HG02981 (cell line): Measurements from ENCODE around the gene SDR42E2.
"Not testable (repeated sequence)": the region's sequence is repeated elsewhere in the genome, so short reads cannot be mapped to it uniquely, and the experiment has no call there.

Experiments
- ATAC-seq: cut with Tn5 transposase; IDR thresholded peaks from one replicate; pipeline ENCODE4 v1.9.1; 2021; ENCODE audit warnings: mild to moderate bottlenecking, moderate library complexity; ENCODE audit not compliant: unreplicated experiment

SDR42E2 gene

GRCh38 chr16:22161999-22162655, at the start of gene SDR42E2:
SDR42E2 (plus strand) TSS chr16:22162506; CDS start chr16:22165583, 3,077 bp downstream.
- ATAC-seq = no peak

- ATAC-seq = no peak
Observed at GRCh38 chr16:22116095-22116700, 46.1 kb upstream of the SDR42E2 start.

- ATAC-seq = no peak
Observed at GRCh38 chr16:22117609-22118008, 44.7 kb upstream of the SDR42E2 start.

- ATAC-seq = no peak
Observed at GRCh38 chr16:22120440-22120839, 41.9 kb upstream of the SDR42E2 start.

- ATAC-seq = no peak
Observed at GRCh38 chr16:22122239-22122638, 40.1 kb upstream of the SDR42E2 start.

GRCh38 chr16:22123146-22123545, 39.2 kb upstream of the SDR42E2 start:
- ATAC-seq = no peak

GRCh38 chr16:22123759-22124490, 38.4 kb upstream of the SDR42E2 start:
- no peak for ATAC-seq

GRCh38 chr16:22124583-22125284, 37.6 kb upstream of the SDR42E2 start:
- no peak for ATAC-seq

GRCh38 chr16:22126037-22126558, 36.2 kb upstream of the SDR42E2 start:
- ATAC-seq = no peak

GRCh38 chr16:22128537-22128936, 33.8 kb upstream of the SDR42E2 start:
- not testable (repeated sequence) for ATAC-seq

GRCh38 chr16:22130528-22130927, 31.8 kb upstream of the SDR42E2 start:
- no peak for ATAC-seq

- ATAC-seq = no peak
Observed at GRCh38 chr16:22132801-22133200, 29.5 kb upstream of the SDR42E2 start.

- no peak for ATAC-seq
Observed at GRCh38 chr16:22138482-22138881, 23.8 kb upstream of the SDR42E2 start.

- no peak for ATAC-seq
Observed at GRCh38 chr16:22139008-22139407, 23.3 kb upstream of the SDR42E2 start.

- no peak for ATAC-seq
Observed at GRCh38 chr16:22139732-22140131, 22.6 kb upstream of the SDR42E2 start.

- ATAC-seq = no peak
Observed at GRCh38 chr16:22141767-22142166, 20.5 kb upstream of the SDR42E2 start.

- ATAC-seq = no peak
Observed at GRCh38 chr16:22144520-22144919, 17.8 kb upstream of the SDR42E2 start.

- no peak for ATAC-seq
Observed at GRCh38 chr16:22147853-22148252, 14.5 kb upstream of the SDR42E2 start.

- no peak for ATAC-seq
Observed at GRCh38 chr16:22151246-22151998, 10.9 kb upstream of the SDR42E2 start.

GRCh38 chr16:22152316-22152715, 10.0 kb upstream of the SDR42E2 start:
- no peak for ATAC-seq
